ENCODE results near the gene NTNG1.

The NTNG1 gene

GRCh38 chr1:107474877-107475612 lies 334.2 kb downstream of the NTNG1 start:
- H3K9ac ChIP-seq (ENCODE audit: low read length): no peak overlapping the region
- no peaks in the 10 kb centered on the region for H3K9me2 ChIP-seq (replicated peaks; ENCODE audit: insufficient read depth, low read length)
- no peaks in the 10 kb centered on the region for H3K36me3 ChIP-seq (replicated peaks; ENCODE audit: insufficient read depth, low read length)
- no peak overlapping the region for H2AFZ ChIP-seq (ENCODE audit: low read length)
- no peak overlapping the region for H3K27ac ChIP-seq (ENCODE audit: low read length)
- H3K9me3 ChIP-seq (replicated peaks; ENCODE audit: insufficient read depth, low read length): no peaks in the 10 kb centered on the region
- TF ChIP-seq EZH2phosphoT487 (IDR thresholded peaks at IDR 0.05; ENCODE audit: low read length): no peak
- no peak for TF ChIP-seq EZH2 (optimal IDR thresholded peaks at IDR 0.05; ENCODE audit: low read depth, low read length)
- TF ChIP-seq CTCF (IDR thresholded peaks at IDR 0.05; ENCODE audit: low read length): no peak
- DNase-seq: no peak
- no peaks in the 10 kb centered on the region for H3K4me1 ChIP-seq (ENCODE audit: low read length)
- no peak overlapping the region for H3K4me3 ChIP-seq (ENCODE audit: low read length)
- no peak overlapping the region for H3K4me2 ChIP-seq (ENCODE audit: low read depth, low read length)
- H3K79me2 ChIP-seq (ENCODE audit: low read length): no peaks in the 10 kb centered on the region
- no peaks in the 10 kb centered on the region for H4K20me1 ChIP-seq (ENCODE audit: insufficient read depth, low read length)
- H3F3A ChIP-seq (ENCODE audit: insufficient read depth, low read length): no peaks in the 10 kb centered on the region
- no peaks in the 10 kb centered on the region for H3K27me3 ChIP-seq (replicated peaks; ENCODE audit: insufficient read depth, low read length)

- no peak overlapping the region for H3K4me2 ChIP-seq (ENCODE audit: low read depth, low read length)
- no peaks in the 10 kb centered on the region for H3F3A ChIP-seq (ENCODE audit: insufficient read depth, low read length)
- no peaks in the 10 kb centered on the region for H3K36me3 ChIP-seq (replicated peaks; ENCODE audit: insufficient read depth, low read length)
- H3K9ac ChIP-seq (ENCODE audit: low read length): no peak overlapping the region
- no peak overlapping the region for H3K27ac ChIP-seq (ENCODE audit: low read length)
- TF ChIP-seq EZH2 (optimal IDR thresholded peaks at IDR 0.05; ENCODE audit: low read depth, low read length) (no peak), CTCF (IDR thresholded peaks at IDR 0.05; ENCODE audit: low read length) (peak; percentile 26), EZH2phosphoT487 (IDR thresholded peaks at IDR 0.05; ENCODE audit: low read length) (no peak)
- no peaks in the 10 kb centered on the region for H3K79me2 ChIP-seq (ENCODE audit: low read length)
- H3K9me3 ChIP-seq (replicated peaks; ENCODE audit: insufficient read depth, low read length): no peaks in the 10 kb centered on the region
- no peak overlapping the region for H3K4me3 ChIP-seq (ENCODE audit: low read length)
- H3K27me3 ChIP-seq (replicated peaks; ENCODE audit: insufficient read depth, low read length): no peaks in the 10 kb centered on the region
- DNase-seq: no peak
- no peak overlapping the region for H2AFZ ChIP-seq (ENCODE audit: low read length)
- no peaks in the 10 kb centered on the region for H3K4me1 ChIP-seq (ENCODE audit: low read length)
- H4K20me1 ChIP-seq (ENCODE audit: insufficient read depth, low read length): no peaks in the 10 kb centered on the region
- H3K9me2 ChIP-seq (replicated peaks; ENCODE audit: insufficient read depth, low read length): no peaks in the 10 kb centered on the region
Measured at GRCh38 chr1:107477233-107477632, 336.4 kb downstream of the NTNG1 start.

- no peak overlapping the region for H3K9ac ChIP-seq (ENCODE audit: low read length)
- no peaks in the 10 kb centered on the region for H3F3A ChIP-seq (ENCODE audit: insufficient read depth, low read length)
- no peaks in the 10 kb centered on the region for H3K36me3 ChIP-seq (replicated peaks; ENCODE audit: insufficient read depth, low read length)
- H3K27me3 ChIP-seq (replicated peaks; ENCODE audit: insufficient read depth, low read length): no peaks in the 10 kb centered on the region
- DNase-seq: no peak
- no peaks in the 10 kb centered on the region for H4K20me1 ChIP-seq (ENCODE audit: insufficient read depth, low read length)
- H3K4me1 ChIP-seq (ENCODE audit: low read length): no peaks in the 10 kb centered on the region
- no peak overlapping the region for H3K4me2 ChIP-seq (ENCODE audit: low read depth, low read length)
- H3K27ac ChIP-seq (ENCODE audit: low read length): no peak overlapping the region
- H3K9me3 ChIP-seq (replicated peaks; ENCODE audit: insufficient read depth, low read length): no peaks in the 10 kb centered on the region
- H3K9me2 ChIP-seq (replicated peaks; ENCODE audit: insufficient read depth, low read length): no peaks in the 10 kb centered on the region
- H3K4me3 ChIP-seq (ENCODE audit: low read length): no peak overlapping the region
- no peak overlapping the region for H2AFZ ChIP-seq (ENCODE audit: low read length)
- H3K79me2 ChIP-seq (ENCODE audit: low read length): no peaks in the 10 kb centered on the region
- no peak for TF ChIP-seq EZH2phosphoT487 (IDR thresholded peaks at IDR 0.05; ENCODE audit: low read length)
- TF ChIP-seq CTCF (IDR thresholded peaks at IDR 0.05; ENCODE audit: low read length): no peak
- no peak for TF ChIP-seq EZH2 (optimal IDR thresholded peaks at IDR 0.05; ENCODE audit: low read depth, low read length)
Measured at GRCh38 chr1:107479865-107480350, 339.1 kb downstream of the NTNG1 start.

Measured in MM.1S (cell line).